GM12865 (cell line): ENCODE data around the gene TSHZ2.

Experiments
- DNase-seq: peaks from one replicate; pipeline ENCODE4 v3.0.0; 2010; ENCODE audit warnings: low read depth
- H3K4me3 ChIP-seq: 2 replicates; pipeline ENCODE4 v1.5.1; 2011; ENCODE audit warnings: mild to moderate bottlenecking, low read depth, low read length, control low read depth
- CTCF ChIP-seq: IDR thresholded peaks from 2 replicates; pipeline ENCODE4 v1.5.1; 2011; ENCODE audit warnings: low read length, control low read depth, low read depth, inconsistent platforms; ENCODE audit not compliant: insufficient read depth; ENCODE audit errors: missing control alignments

TSHZ2 gene

GRCh38 chr20:52972965-52973819, 1.0 kb downstream of the TSHZ2 start:
- H3K4me3 ChIP-seq = no peak overlapping the region
- TF ChIP-seq CTCF = no peak
- DNase-seq = peak; percentile 11

GRCh38 chr20:52974179-52974594, 2.0 kb downstream of the TSHZ2 start:
- H3K4me3 ChIP-seq = no peak overlapping the region
- no peak for TF ChIP-seq CTCF

GRCh38 chr20:52975029-52975732, 3.0 kb downstream of the TSHZ2 start:
- DNase-seq = peak; percentile 24

More at GRCh38 chr20:52974179-52974594, 2.0 kb downstream of the TSHZ2 start:
- DNase-seq = peak; percentile 35

GRCh38 chr20:52975803-52976531, 3.8 kb downstream of the TSHZ2 start:
- DNase-seq = no peak
- no peak for TF ChIP-seq CTCF
- no peak overlapping the region for H3K4me3 ChIP-seq

More at GRCh38 chr20:52975029-52975732, 3.0 kb downstream of the TSHZ2 start:
- no peak for TF ChIP-seq CTCF
- no peak overlapping the region for H3K4me3 ChIP-seq

- no peak overlapping the region for H3K4me3 ChIP-seq
- no peak for DNase-seq
- TF ChIP-seq CTCF = no peak
Measured at GRCh38 chr20:52978851-52979250, 6.7 kb downstream of the TSHZ2 start.

GRCh38 chr20:52981051-52981450, 8.9 kb downstream of the TSHZ2 start:
- no peak for DNase-seq
- no peak overlapping the region for H3K4me3 ChIP-seq
- no peak for TF ChIP-seq CTCF
